PC-3 (cell line): ENCODE results near the gene ADORA3.

Experiments
- EZH2 ChIP-seq: fragments of 300-600 bp; sonication (generic); IDR thresholded peaks from one replicate; pipeline ENCODE4 v1.6.1; 2017; ENCODE audit warnings: antibody characterized with exemption, mild to moderate bottlenecking, low read length; ENCODE audit not compliant: unreplicated experiment
- EZH2phosphoT487 ChIP-seq: fragments of 300-600 bp; sonication (generic); IDR thresholded peaks from 2 replicates; pipeline ENCODE4 v1.6.1; 2018; ENCODE audit warnings: mild to moderate bottlenecking, antibody characterized with exemption, low read length, borderline replicate concordance
- TF ChIP-seq, protein P1 (sequence below): fragments of 300-600 bp; sonication (generic); conservative IDR thresholded peaks from 2 replicates; pipeline ENCODE4 v1.5.1; 2017; ENCODE audit warnings: antibody characterized with exemption, low read depth, mild to moderate bottlenecking, low read length

DNA sequence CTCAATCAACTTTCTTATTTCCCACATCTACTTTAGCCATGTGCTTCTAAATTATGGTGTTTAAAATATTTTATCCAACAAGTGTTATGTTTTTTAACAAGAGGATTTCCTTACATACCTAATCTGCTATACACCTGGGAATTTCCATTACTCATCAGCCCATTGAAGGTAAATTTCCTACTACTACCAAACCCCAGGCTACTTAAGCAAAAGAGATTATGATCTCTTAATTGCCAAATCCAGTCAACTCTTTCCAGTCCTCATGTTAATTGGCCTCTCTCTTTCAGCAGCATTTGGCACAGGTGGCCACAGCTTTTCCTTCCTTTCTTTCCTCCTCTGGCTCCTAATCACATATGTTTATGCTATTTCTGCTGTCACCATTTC is 34.7 kb downstream of the ADORA3 start:
- TF ChIP-seq, protein P1, sequence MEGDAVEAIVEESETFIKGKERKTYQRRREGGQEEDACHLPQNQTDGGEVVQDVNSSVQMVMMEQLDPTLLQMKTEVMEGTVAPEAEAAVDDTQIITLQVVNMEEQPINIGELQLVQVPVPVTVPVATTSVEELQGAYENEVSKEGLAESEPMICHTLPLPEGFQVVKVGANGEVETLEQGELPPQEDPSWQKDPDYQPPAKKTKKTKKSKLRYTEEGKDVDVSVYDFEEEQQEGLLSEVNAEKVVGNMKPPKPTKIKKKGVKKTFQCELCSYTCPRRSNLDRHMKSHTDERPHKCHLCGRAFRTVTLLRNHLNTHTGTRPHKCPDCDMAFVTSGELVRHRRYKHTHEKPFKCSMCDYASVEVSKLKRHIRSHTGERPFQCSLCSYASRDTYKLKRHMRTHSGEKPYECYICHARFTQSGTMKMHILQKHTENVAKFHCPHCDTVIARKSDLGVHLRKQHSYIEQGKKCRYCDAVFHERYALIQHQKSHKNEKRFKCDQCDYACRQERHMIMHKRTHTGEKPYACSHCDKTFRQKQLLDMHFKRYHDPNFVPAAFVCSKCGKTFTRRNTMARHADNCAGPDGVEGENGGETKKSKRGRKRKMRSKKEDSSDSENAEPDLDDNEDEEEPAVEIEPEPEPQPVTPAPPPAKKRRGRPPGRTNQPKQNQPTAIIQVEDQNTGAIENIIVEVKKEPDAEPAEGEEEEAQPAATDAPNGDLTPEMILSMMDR: no peak
- TF ChIP-seq EZH2 (no peak), EZH2phosphoT487 (no peak)
